Adrenal gland (tissue), 12 donors: Measurements from ENCODE around the gene UCN. TPM values are rescaled to one million over a fixed set of nuclear protein-coding genes. Genes with fewer than 3 reads are reported as not detected.
"Not testable (repeated sequence)": the region's sequence is repeated elsewhere in the genome, so short reads cannot be mapped to it uniquely, and the experiment has no call there.

Experiments
- DNase-seq, 7 donors: peaks; one replicate each; pipeline ENCODE4 v3.0.0-alpha.2; 2019 to 2020
- H3K27ac ChIP-seq, 5 donors: fragments of 200-600 bp; sonication (generic) in 4 of 5; 1 replicate in 3 of 5; 2 replicates in 2 of 5; pipeline versions ENCODE4 v1.5.1 to v1.8.0; 2016 to 2020; ENCODE audit warnings: mild to moderate bottlenecking in 1 of 5
- H3K27me3 ChIP-seq: fragments of 200-600 bp; 2 replicates; pipeline ENCODE4 v1.8.0; 2021
- H3K36me3 ChIP-seq, 2 donors: fragments of 200-600 bp; replicated peaks in 1 of 2; 1 replicate in 1 of 2; 2 replicates in 1 of 2; pipeline versions ENCODE4 v1.5.1 to v1.8.0; 2018 to 2022
- H3K4me1 ChIP-seq, 2 donors: fragments of 200-600 bp; replicated peaks in 1 of 2; 1 replicate in 1 of 2; 2 replicates in 1 of 2; pipeline versions ENCODE4 v1.5.1 to v1.8.0; 2018 to 2021
- H3K4me3 ChIP-seq, 4 donors: fragments of 200-600 bp; sonication (generic) in 3 of 4; one replicate each; pipeline ENCODE4 v1.5.1; 2016 to 2018
- H3K9me3 ChIP-seq, 3 donors: fragments of 200-600 bp; sonication (generic) in 1 of 3; replicated peaks in 1 of 3; 1 replicate in 2 of 3; 2 replicates in 1 of 3; pipeline versions ENCODE4 v1.5.1 to v1.8.0; 2016 to 2021
- CTCF ChIP-seq, 6 experiments: fragments of 450-650 bp in 4 of 6; fragments of 200-600 bp in 2 of 6; sonication (generic) in 1 of 6; IDR thresholded peaks; 1 replicate in 5 of 6; 2 replicates in 1 of 6; pipeline versions ENCODE4 v1.5.1 to v1.8.0; 2016 to 2021; ENCODE audit warnings: antibody characterized with exemption in 6 of 6, mild to moderate bottlenecking in 2 of 6, moderate library complexity in 1 of 6
- POLR2A ChIP-seq, 2 donors: fragments of 450-650 bp; IDR thresholded peaks; one replicate each; pipeline ENCODE4 v1.6.1; 2017; ENCODE audit warnings: antibody characterized with exemption in 2 of 2, mild to moderate bottlenecking in 2 of 2, moderate library complexity in 1 of 2
- WGBS, 4 donors: extraction: QIAGEN DNeasy Blood & Tissue Kit in 2 of 4; methylation state at CpG; one replicate each; pipeline versions ENCODE4 v1.1.5 to v1.1.7; 2013 to 2017; 5-methylcytosine and 5-hydroxymethylcytosine counted together
- intact Hi-C, 2 donors: fragments of 100-400 bp; cut with DNase I; formaldehyde crosslinking; loops; one replicate each; pipeline versions ENCODE4 v1.14.1 to v1.15.0; 2022 to 2023
- polyA plus RNA-seq, 3 donors: library from polyadenylated mRNA; stranded (reverse); fragments of 200-250 nt in 2 of 3; fragments of 350-450 nt in 1 of 3; fragmentation: Illumina TruSeq in 1 of 3; extraction: RNeasy Lipid Tissue Mini Kit (QIAGEN cat#74804) in 1 of 3; gene quantifications; one replicate each; pipeline ENCODE4 v1.2.3, GENCODE V29; 2013 to 2014
- total RNA-seq, 9 donors: library from RNA; depleted of rRNA in 4 of 9; stranded (reverse); fragments of >200 nt in 4 of 9; fragments of 120-200 nt in 1 of 9; fragmentation: NEBNext Ultra II Directional in 1 of 9; extraction: Animal tissue kit (Norgen Biotek cat#: 25700) in 1 of 9; gene quantifications; one replicate each; pipeline versions ENCODE4 v1.1.0 to v1.2.4, GENCODE V29; 2013 to 2023
- donor health status: healthy with polysubstance abuse.
- donor health status: Bipolar disorder and iron deficiency.
- donor health status: DM: yes; HTN: yes; CAD: no.
- donor health status: DM: no; HTN: no; CAD: no.
- donor health status: DM: no; HTN: no; CAD: no.
- donor health status: DM: yes; HTN: yes; CAD: no.

Gene UCN
- total and polyA plus RNA-seq, 12 donors = 0.42 to 14.9 (median 4.0) TPM

GRCh38 chr2:27305516-27305915 is 2.7 kb downstream of the UCN start:
- Histone ChIP-seq H3K4me3 (no peak overlapping the region), H3K36me3 (peaks cover 0 to 6% of the 10 kb centered on the region in 2 donors), H3K9me3 (no peaks in the 10 kb centered on the region), H3K27me3 (peaks cover 19% of the 10 kb centered on the region), H3K27ac (no peak overlapping the region), H3K4me1 (peaks cover 10 to 21% of the 10 kb centered on the region in 2 donors)
- whole genome bisulfite sequencing, 4 donors = 90 to 98% (median 93%) methylated on average over 13 to 16 of the region's 16 CpGs
- TF ChIP-seq POLR2A (IDR thresholded peaks at IDR 0.05) (no peak), CTCF (IDR thresholded peaks at IDR 0.05) (no peak)
- intact Hi-C loops = loop anchor here in 1 of 2 donors (10.0 kb wide), 1 partner anchor 61 kb away; no protein-coding TSS in a partner anchor
- no peak for DNase-seq

GRCh38 chr2:27304488-27305240 is 3.6 kb downstream of the UCN start:
- Histone ChIP-seq H3K4me3 (no peak overlapping the region), H3K27me3 (peaks cover 19% of the 10 kb centered on the region), H3K27ac (no peak overlapping the region), H3K4me1 (peaks cover 10 to 21% of the 10 kb centered on the region in 2 donors), H3K9me3 (no peaks in the 10 kb centered on the region), H3K36me3 (peaks cover 0 to 4% of the 10 kb centered on the region in 2 donors)
- no peak for DNase-seq
- 87 to 89% (median 89%) methylated on average over 10 to 13 of the region's 13 CpGs for whole genome bisulfite sequencing, 4 donors
- no peak for TF ChIP-seq POLR2A (IDR thresholded peaks at IDR 0.05)
- no peak for TF ChIP-seq CTCF (IDR thresholded peaks at IDR 0.05)
- intact Hi-C loops = loop anchor here in 1 of 2 donors (5.0 to 10.0 kb wide), 2 partner anchors 60 to 207 kb away; no protein-coding TSS in a partner anchor

- H3K27ac ChIP-seq = peak overlapping the region in 3 of 5 donors; percentile 27 to 60 (median 30)
- intact Hi-C loops = loop anchor here in 1 of 2 donors (5.0 to 10.0 kb wide), 2 partner anchors 59 to 206 kb away; no protein-coding TSS in a partner anchor
- DNase-seq = peak; percentile 60 to 82 (median 72)
- H3K9me3 ChIP-seq = no peaks in the 10 kb centered on the region
- peak overlapping the region in 1 of 4 donors; percentile 50 for H3K4me3 ChIP-seq
- peaks cover 19% of the 10 kb centered on the region for H3K27me3 ChIP-seq
- peaks cover 10 to 18% of the 10 kb centered on the region in 2 donors for H3K4me1 ChIP-seq
- 13 to 20% (median 17%) methylated on average over 24 to 25 of the region's 25 CpGs for WGBS, 4 donors
- H3K36me3 ChIP-seq = no peaks in the 10 kb centered on the region
- TF ChIP-seq CTCF (IDR thresholded peaks at IDR 0.05) (peak; percentile 85 to 98 (median 92)), POLR2A (IDR thresholded peaks at IDR 0.05) (peak in 1 of 2 donors; percentile 11)
Measured at GRCh38 chr2:27303093-27304025, 4.9 kb downstream of the UCN start.

GRCh38 chr2:27300606-27301005 is 7.6 kb downstream of the UCN start:
- not testable (repeated sequence) for H3K9me3 ChIP-seq, H3K27me3 ChIP-seq, H3K27ac ChIP-seq, H3K4me1 ChIP-seq, DNase-seq, H3K4me3 ChIP-seq, H3K36me3 ChIP-seq
- WGBS, 4 donors = 80 to 91% (median 86%) methylated on average over 4 of the region's 4 CpGs
- intact Hi-C loops = loop anchor here in 1 of 2 donors (5.0 to 10.0 kb wide), 2 partner anchors 56 to 203 kb away; no protein-coding TSS in a partner anchor
